ENCODE measurements around the gene GRXCR2.

- TF ChIP-seq CTCF (IDR thresholded peaks at IDR 0.05) (no peak), POLR2AphosphoS5 (IDR thresholded peaks at IDR 0.05) (no peak)
Measured at GRCh38 chr5:145847499-145848497, 25.0 kb downstream of the GRXCR2 start.

Measured in esophagus muscularis mucosa (tissue), 3 donors.